Fibroblast of mammary gland (primary cell): ENCODE measurements around the gene CRADD.

ENCODE experiments used
- DNase-seq: peaks from one replicate; pipeline ENCODE4 v3.0.0-alpha.2; 2010; ENCODE audit warnings: low read depth
- H3K4me3 ChIP-seq: 2 replicates; pipeline ENCODE4 v1.5.1; 2011; ENCODE audit warnings: low read depth, mild to moderate bottlenecking, low read length, moderate library complexity; ENCODE audit not compliant: control insufficient read depth
- TF ChIP-seq, protein P1 (sequence below): conservative IDR thresholded peaks from 2 replicates; pipeline ENCODE4 v1.5.1; 2011; ENCODE audit warnings: low read depth, low read length, inconsistent platforms; ENCODE audit not compliant: control insufficient read depth, insufficient read depth

The CRADD gene

DNA sequence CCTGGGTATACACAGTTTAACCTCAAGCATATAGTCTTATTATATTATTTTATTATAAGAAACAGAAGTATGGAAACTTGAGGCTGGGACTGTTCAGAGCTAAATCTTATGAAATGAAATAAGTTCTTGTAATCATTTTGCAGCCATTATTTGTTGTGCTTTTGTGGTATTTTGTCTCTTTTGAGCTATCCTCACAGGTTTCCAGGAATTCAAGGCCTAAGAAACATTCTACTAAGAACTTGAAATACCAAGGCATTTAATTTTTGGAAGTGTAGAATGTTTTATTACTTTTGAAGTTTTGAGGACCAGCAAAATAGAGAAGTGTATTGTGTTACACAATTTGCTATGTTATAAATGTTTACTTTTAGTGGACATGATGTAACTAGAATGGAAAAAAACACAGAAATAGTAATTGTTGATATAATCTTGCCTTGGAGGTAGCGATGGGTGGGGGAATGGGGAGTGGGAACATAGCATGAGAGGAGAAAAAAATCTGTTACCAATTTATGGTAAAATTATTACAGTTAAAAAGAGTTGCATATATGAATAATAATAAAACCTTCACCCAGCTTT is 81.7 kb downstream of the CRADD start:
- DNase-seq: no peak
- no peak overlapping the region for H3K4me3 ChIP-seq
- TF ChIP-seq, protein P1, sequence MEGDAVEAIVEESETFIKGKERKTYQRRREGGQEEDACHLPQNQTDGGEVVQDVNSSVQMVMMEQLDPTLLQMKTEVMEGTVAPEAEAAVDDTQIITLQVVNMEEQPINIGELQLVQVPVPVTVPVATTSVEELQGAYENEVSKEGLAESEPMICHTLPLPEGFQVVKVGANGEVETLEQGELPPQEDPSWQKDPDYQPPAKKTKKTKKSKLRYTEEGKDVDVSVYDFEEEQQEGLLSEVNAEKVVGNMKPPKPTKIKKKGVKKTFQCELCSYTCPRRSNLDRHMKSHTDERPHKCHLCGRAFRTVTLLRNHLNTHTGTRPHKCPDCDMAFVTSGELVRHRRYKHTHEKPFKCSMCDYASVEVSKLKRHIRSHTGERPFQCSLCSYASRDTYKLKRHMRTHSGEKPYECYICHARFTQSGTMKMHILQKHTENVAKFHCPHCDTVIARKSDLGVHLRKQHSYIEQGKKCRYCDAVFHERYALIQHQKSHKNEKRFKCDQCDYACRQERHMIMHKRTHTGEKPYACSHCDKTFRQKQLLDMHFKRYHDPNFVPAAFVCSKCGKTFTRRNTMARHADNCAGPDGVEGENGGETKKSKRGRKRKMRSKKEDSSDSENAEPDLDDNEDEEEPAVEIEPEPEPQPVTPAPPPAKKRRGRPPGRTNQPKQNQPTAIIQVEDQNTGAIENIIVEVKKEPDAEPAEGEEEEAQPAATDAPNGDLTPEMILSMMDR: no peak

DNA sequence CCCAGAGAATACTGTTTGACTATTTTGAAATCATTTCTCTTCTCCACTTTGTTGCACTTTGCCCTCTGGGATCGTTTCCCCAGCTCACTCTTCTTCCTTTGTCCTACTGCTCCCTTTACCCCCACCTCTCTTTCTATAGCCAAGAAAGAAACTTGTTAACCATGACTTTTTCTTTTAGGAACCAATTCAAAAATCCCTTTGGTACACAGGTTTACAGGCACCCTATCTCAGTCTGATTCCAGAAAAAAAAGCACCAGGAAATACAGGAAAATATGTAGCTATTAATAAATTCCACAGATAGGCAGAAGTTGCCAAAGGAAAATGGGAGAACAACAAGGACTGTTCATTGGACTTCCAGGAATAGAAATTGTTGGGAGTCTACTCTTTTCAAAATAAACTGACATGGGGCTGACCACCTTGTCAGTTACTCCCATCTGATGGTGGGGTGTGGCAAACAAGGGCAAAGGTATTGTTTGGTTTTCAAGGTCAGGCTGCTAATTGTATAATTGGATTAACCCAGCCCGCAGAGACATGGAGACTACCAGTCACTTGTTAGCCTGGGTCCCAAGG is 82.4 kb downstream of the CRADD start:
- TF ChIP-seq, protein P1: no peak
- DNase-seq: peak; percentile 22
- no peak overlapping the region for H3K4me3 ChIP-seq

DNA sequence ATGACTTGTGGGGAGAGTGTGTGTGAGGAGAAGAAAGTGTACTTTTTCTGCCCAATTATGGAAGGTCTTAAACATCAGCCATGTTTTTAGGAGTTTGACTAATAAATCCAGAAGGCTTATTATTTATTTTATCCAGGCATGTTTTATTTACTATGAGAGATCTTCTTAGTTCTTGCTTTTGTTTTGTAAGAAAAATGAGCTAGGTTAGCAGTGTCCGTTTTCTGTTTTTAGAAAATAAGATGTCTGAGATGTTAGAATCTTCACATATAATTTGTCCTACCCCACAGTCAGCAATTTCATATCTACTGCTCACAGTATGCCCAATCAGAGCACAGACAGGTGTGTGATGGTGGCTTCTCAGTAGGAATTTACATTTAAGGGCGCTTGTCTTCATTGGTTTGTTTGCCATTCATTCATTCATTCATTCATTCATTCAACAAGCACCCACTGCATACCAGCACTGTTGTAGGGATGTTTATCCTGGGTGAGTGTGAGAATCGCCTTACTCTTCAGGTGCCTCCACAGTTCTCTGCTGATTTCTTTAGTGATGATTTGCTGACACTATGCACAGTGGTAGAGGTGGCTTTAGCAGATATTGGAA is 83.2 kb downstream of the CRADD start:
- no peak for DNase-seq
- H3K4me3 ChIP-seq: no peak overlapping the region
- TF ChIP-seq, protein P1: no peak

GRCh38 chr12:93762059-93762719 is 85.0 kb downstream of the CRADD start:
- TF ChIP-seq, protein P1: no peak
- H3K4me3 ChIP-seq: no peak overlapping the region
- peak; percentile 66 for DNase-seq

GRCh38 chr12:93762912-93763553 is 85.9 kb downstream of the CRADD start:
- TF ChIP-seq, protein P1: no peak

GRCh38 chr12:93763746-93764147 is 86.6 kb downstream of the CRADD start:
- no peak for DNase-seq
- H3K4me3 ChIP-seq: no peak overlapping the region
- TF ChIP-seq, protein P1: no peak

More at GRCh38 chr12:93762912-93763553, 85.9 kb downstream of the CRADD start:
- no peak for DNase-seq
- H3K4me3 ChIP-seq: no peak overlapping the region
